Hepatocyte (in vitro differentiated cells): ENCODE results near the gene FAM170B. TPM values are rescaled to one million over a fixed set of nuclear protein-coding genes. Genes with fewer than 3 reads are reported as not detected.

Experiments used
- DNase-seq: peaks from one replicate; pipeline ENCODE4 v3.0.0-alpha.2; 2016; ENCODE audit warnings: low spot score
- H2AFZ ChIP-seq: fragments of 200-600 bp; sonication (generic); 2 replicates; pipeline ENCODE4 v1.6.0; 2016; ENCODE audit warnings: antibody characterized with exemption, mild to moderate bottlenecking
- H3K27ac ChIP-seq: fragments of 200-600 bp; sonication (generic); 2 replicates; pipeline ENCODE4 v1.5.1; 2016; ENCODE audit warnings: mild to moderate bottlenecking
- H3K27me3 ChIP-seq: fragments of 200-600 bp; sonication (generic); 2 replicates; pipeline ENCODE4 v1.6.1; 2016
- H3K36me3 ChIP-seq: fragments of 200-600 bp; sonication (generic); replicated peaks from 2 replicates; pipeline ENCODE4 v1.5.1; 2016; ENCODE audit warnings: low read depth; ENCODE audit not compliant: insufficient read depth
- H3K4me1 ChIP-seq: fragments of 200-600 bp; sonication (generic); 2 replicates; pipeline ENCODE4 v1.5.1; 2016; ENCODE audit warnings: mild to moderate bottlenecking, moderate library complexity; ENCODE audit not compliant: insufficient read depth
- H3K4me2 ChIP-seq: fragments of 200-600 bp; sonication (generic); 2 replicates; pipeline ENCODE4 v1.6.0; 2016
- H3K4me3 ChIP-seq: fragments of 200-600 bp; sonication (generic); 2 replicates; pipeline ENCODE4 v1.5.1; 2016; ENCODE audit warnings: mild to moderate bottlenecking
- H3K79me2 ChIP-seq: fragments of 200-600 bp; sonication (generic); 2 replicates; pipeline ENCODE4 v1.6.0; 2017; ENCODE audit warnings: mild to moderate bottlenecking
- H3K9me2 ChIP-seq: fragments of 200-600 bp; sonication (generic); replicated peaks from 2 replicates; pipeline ENCODE4 v1.6.0; 2017; ENCODE audit warnings: mild to moderate bottlenecking; ENCODE audit not compliant: insufficient read depth
- H3K9me3 ChIP-seq: fragments of 200-600 bp; sonication (generic); 2 replicates; pipeline ENCODE4 v1.5.1; 2016; ENCODE audit warnings: low read depth, mild to moderate bottlenecking
- H4K20me1 ChIP-seq: fragments of 200-600 bp; sonication (generic); 2 replicates; pipeline ENCODE4 v1.6.0; 2016; ENCODE audit warnings: mild to moderate bottlenecking; ENCODE audit not compliant: insufficient read depth, poor library complexity, severe bottlenecking
- CTCF ChIP-seq: fragments of 200-600 bp; sonication (generic); IDR thresholded peaks from 2 replicates; pipeline ENCODE4 v1.5.1; 2016; ENCODE audit warnings: antibody characterized with exemption, mild to moderate bottlenecking; ENCODE audit not compliant: poor library complexity
- EZH2 ChIP-seq: fragments of 200-600 bp; sonication (generic); IDR thresholded peaks from 2 replicates; pipeline ENCODE4 v1.6.1; 2016; ENCODE audit warnings: antibody characterized with exemption, mild to moderate bottlenecking, borderline replicate concordance
- EZH2phosphoT487 ChIP-seq: fragments of 200-600 bp; sonication (generic); IDR thresholded peaks from one replicate; pipeline ENCODE4 v1.6.1; 2018; ENCODE audit warnings: antibody characterized with exemption, mild to moderate bottlenecking, low read depth, moderate library complexity; ENCODE audit not compliant: unreplicated experiment, severe bottlenecking
- WGBS: methylation state at CpG from one replicate; pipeline ENCODE4 v1.1.6; 2016; ENCODE audit warnings: low lambda C conversion rate; ENCODE audit errors: missing lambda C conversion rate; 5-methylcytosine and 5-hydroxymethylcytosine counted together
- polyA plus RNA-seq: library from polyadenylated mRNA; unstranded; fragments of >200 nt; fragmentation: Nextera tagmentation; extraction: Ambion mirVana; gene quantifications from 2 replicates; pipeline ENCODE4 v1.2.1, GENCODE V29; 2016
- total RNA-seq: library from RNA; depleted of rRNA; stranded (reverse); fragments of >200 nt; gene quantifications from 2 replicates; pipeline ENCODE4 v1.2.3, GENCODE V29; 2014

Gene FAM170B
- total and polyA plus RNA-seq, 2 experiments from 2014 or later = not detected

GRCh38 chr10:49136525-49136924 is 2.7 kb upstream of the FAM170B start:
- TF ChIP-seq CTCF (no peak), EZH2phosphoT487 (no peak), EZH2 (no peak)
- no peaks in the 10 kb centered on the region for H4K20me1 ChIP-seq
- no peak overlapping the region for H3K4me3 ChIP-seq
- no peaks in the 10 kb centered on the region for H3K36me3 ChIP-seq
- H3K79me2 ChIP-seq = no peaks in the 10 kb centered on the region
- H2AFZ ChIP-seq = no peak overlapping the region
- peaks cover 13% of the 10 kb centered on the region for H3K4me1 ChIP-seq
- WGBS = 86% methylated on average over 1 of the region's 1 CpG
- H3K9me3 ChIP-seq = no peaks in the 10 kb centered on the region
- peak overlapping the region; percentile 24 for H3K27ac ChIP-seq
- no peak overlapping the region for H3K4me2 ChIP-seq
- H3K27me3 ChIP-seq = no peaks in the 10 kb centered on the region
- no peaks in the 10 kb centered on the region for H3K9me2 ChIP-seq
- no peak for DNase-seq

- Histone ChIP-seq H2AFZ (no peak overlapping the region), H4K20me1 (no peaks in the 10 kb centered on the region), H3K4me3 (no peak overlapping the region), H3K4me2 (no peak overlapping the region), H3K79me2 (no peaks in the 10 kb centered on the region), H3K36me3 (no peaks in the 10 kb centered on the region), H3K4me1 (peaks cover 13% of the 10 kb centered on the region), H3K9me2 (no peaks in the 10 kb centered on the region), H3K27me3 (no peaks in the 10 kb centered on the region), H3K27ac (peak overlapping the region; percentile 1), H3K9me3 (no peaks in the 10 kb centered on the region)
- WGBS = 87% methylated on average over 9 of the region's 9 CpGs
- TF ChIP-seq EZH2phosphoT487 (no peak), CTCF (no peak), EZH2 (no peak)
- DNase-seq = no peak
These were observed 1.9 kb upstream of the FAM170B start for GRCh38 chr10:49135575-49136313.

- Histone ChIP-seq H3K27ac (no peak overlapping the region), H2AFZ (no peak overlapping the region), H3K27me3 (no peaks in the 10 kb centered on the region), H3K9me3 (no peaks in the 10 kb centered on the region), H3K36me3 (no peaks in the 10 kb centered on the region), H3K9me2 (no peaks in the 10 kb centered on the region), H4K20me1 (no peaks in the 10 kb centered on the region), H3K79me2 (no peaks in the 10 kb centered on the region), H3K4me3 (no peak overlapping the region), H3K4me2 (no peak overlapping the region), H3K4me1 (peaks cover 9% of the 10 kb centered on the region)
- TF ChIP-seq EZH2phosphoT487 (no peak), CTCF (no peak), EZH2 (no peak)
- no peak for DNase-seq
- WGBS = 88% methylated on average over 3 of the region's 3 CpGs
These were observed 506 bp upstream of the FAM170B start for GRCh38 chr10:49134327-49134726.
